KMS-11 (cell line): ENCODE data around the gene RHOV.
A peak's percentile ranks its signal among the peaks of the same experiment; 100 is the strongest.
"Not testable (repeated sequence)": the region's sequence is repeated elsewhere in the genome, so short reads cannot be mapped to it uniquely, and the experiment has no call there.

Source experiments
- H2AFZ ChIP-seq: fragments of 200-600 bp; sonication (generic); 2 replicates; pipeline ENCODE4 v1.6.1; 2016; ENCODE audit warnings: antibody characterized with exemption, mixed run types, low read depth
- H3K27ac ChIP-seq: fragments of 200-600 bp; sonication (generic); 2 replicates; pipeline ENCODE4 v1.6.1; 2016; ENCODE audit warnings: mild to moderate bottlenecking, mixed run types
- H3K27me3 ChIP-seq: fragments of 200-600 bp; sonication (generic); 2 replicates; pipeline ENCODE4 v1.6.1; 2017; ENCODE audit warnings: mild to moderate bottlenecking, low read depth, mixed run types, moderate library complexity; ENCODE audit not compliant: insufficient read depth
- H3K36me3 ChIP-seq: fragments of 200-600 bp; sonication (generic); 2 replicates; pipeline ENCODE4 v1.6.1; 2017; ENCODE audit warnings: mild to moderate bottlenecking, mixed run types; ENCODE audit not compliant: insufficient read depth
- H3K4me1 ChIP-seq: fragments of 200-600 bp; sonication (generic); 2 replicates; pipeline ENCODE4 v1.6.1; 2016; ENCODE audit warnings: mild to moderate bottlenecking, low read depth, mixed run types; ENCODE audit not compliant: poor library complexity, severe bottlenecking
- H3K4me2 ChIP-seq: fragments of 200-600 bp; sonication (generic); 2 replicates; pipeline ENCODE4 v1.7.0; 2016; ENCODE audit warnings: mild to moderate bottlenecking, mixed run types
- H3K4me3 ChIP-seq: fragments of 200-600 bp; sonication (generic); IDR thresholded peaks from 2 replicates; pipeline ENCODE4 v1.6.1; 2017; ENCODE audit warnings: low read depth, low read length, mixed read lengths; ENCODE audit not compliant: insufficient read depth
- H3K79me2 ChIP-seq: fragments of 200-600 bp; sonication (generic); 2 replicates; pipeline ENCODE4 v1.6.1; 2016; ENCODE audit warnings: low read depth, mixed run types; ENCODE audit not compliant: insufficient read depth
- H3K9ac ChIP-seq: fragments of 200-600 bp; sonication (generic); 2 replicates; pipeline ENCODE4 v1.6.1; 2016; ENCODE audit warnings: mild to moderate bottlenecking, mixed run types
- H4K20me1 ChIP-seq: fragments of 200-600 bp; sonication (generic); 2 replicates; pipeline ENCODE4 v1.6.1; 2016; ENCODE audit warnings: mild to moderate bottlenecking, mixed run types; ENCODE audit not compliant: insufficient read depth
- CTCF ChIP-seq: fragments of 200-600 bp; sonication (generic); conservative IDR thresholded peaks from 2 replicates; pipeline ENCODE4 v1.6.1; 2017; ENCODE audit warnings: low read depth, mild to moderate bottlenecking, antibody characterized with exemption, low read length, moderate library complexity, mixed read lengths

RHOV gene

DNA sequence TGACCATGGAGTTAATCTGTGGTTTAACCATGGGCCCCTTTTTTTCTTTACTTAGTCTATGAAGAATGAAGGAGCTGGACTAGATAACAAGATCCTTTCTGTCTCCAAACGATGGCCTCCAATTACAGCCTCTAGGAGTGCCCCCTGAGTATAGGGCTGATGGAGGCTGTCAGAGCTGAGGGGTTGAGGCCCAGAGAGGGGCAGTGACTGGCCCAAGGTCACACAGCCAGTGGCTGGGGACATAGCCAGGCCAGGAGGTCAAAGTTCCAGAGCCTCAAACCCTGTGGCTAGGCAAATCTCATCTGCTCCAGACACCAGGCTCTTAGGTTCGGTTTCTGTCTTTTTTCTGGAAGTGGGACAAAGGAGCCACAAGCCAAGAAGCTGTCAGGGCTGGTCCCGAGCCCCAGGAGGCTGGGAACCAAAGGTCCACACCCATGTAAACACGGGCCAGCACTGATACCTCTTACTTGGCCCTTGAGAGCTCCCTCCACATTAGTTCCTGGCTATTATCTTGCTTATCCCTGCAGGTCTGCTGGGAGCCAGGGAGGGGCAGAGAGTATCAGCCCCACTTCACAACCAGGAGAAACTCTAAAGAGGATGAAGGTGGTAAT lies 10.3 kb downstream of the RHOV start:
- no peaks in the 10 kb centered on the region for H3K36me3 ChIP-seq
- no peaks in the 10 kb centered on the region for H3K4me1 ChIP-seq
- no peak for TF ChIP-seq CTCF
- no peak overlapping the region for H3K9ac ChIP-seq
- no peaks in the 10 kb centered on the region for H3K79me2 ChIP-seq
- H3K4me3 ChIP-seq, result no peak overlapping the region
- no peaks in the 10 kb centered on the region for H3K27me3 ChIP-seq
- H3K27ac ChIP-seq, result no peak overlapping the region
- no peaks in the 10 kb centered on the region for H4K20me1 ChIP-seq
- no peak overlapping the region for H3K4me2 ChIP-seq
- H2AFZ ChIP-seq, result no peak overlapping the region

DNA sequence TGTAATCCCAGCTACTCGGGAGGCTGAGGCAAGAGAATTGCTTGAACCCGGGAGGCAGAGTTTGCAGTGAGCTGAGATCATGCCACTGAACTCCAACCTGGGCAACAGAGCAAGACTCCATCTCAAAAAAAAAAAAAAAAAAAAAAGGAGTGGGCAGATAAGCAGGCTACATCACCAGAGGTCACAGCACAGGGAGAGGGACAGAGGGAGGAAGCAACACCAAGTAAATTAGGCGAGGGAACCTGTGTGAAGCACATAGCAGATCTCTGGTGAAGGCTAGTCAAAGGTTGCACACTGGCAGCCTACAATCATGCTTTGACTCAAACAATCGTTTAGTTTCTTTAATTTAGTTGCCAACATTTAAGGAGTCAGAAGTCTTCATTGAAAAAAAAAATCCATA lies 12.9 kb downstream of the RHOV start:
- H4K20me1 ChIP-seq, H3K36me3 ChIP-seq, H3K4me3 ChIP-seq, H3K27me3 ChIP-seq, H3K4me2 ChIP-seq, H3K9ac ChIP-seq, H2AFZ ChIP-seq, H3K79me2 ChIP-seq, H3K27ac ChIP-seq: not testable (repeated sequence)
- H3K4me1 ChIP-seq, result peaks cover 13% of the 10 kb centered on the region

GRCh38 chr15:40859206-40859851 lies 14.7 kb downstream of the RHOV start:
- no peaks in the 10 kb centered on the region for H3K27me3 ChIP-seq
- H3K4me2 ChIP-seq, result no peak overlapping the region
- H3K79me2 ChIP-seq, result no peaks in the 10 kb centered on the region
- TF ChIP-seq CTCF, result peak; percentile 86
- peak overlapping the region; percentile 26; the same call in 1 of the 2 replicates for H2AFZ ChIP-seq
- no peak overlapping the region for H3K27ac ChIP-seq
- no peak overlapping the region for H3K9ac ChIP-seq
- H3K4me1 ChIP-seq, result peaks cover 13% of the 10 kb centered on the region
- no peaks in the 10 kb centered on the region for H4K20me1 ChIP-seq
- H3K4me3 ChIP-seq, result no peak overlapping the region
- H3K36me3 ChIP-seq, result no peaks in the 10 kb centered on the region

DNA sequence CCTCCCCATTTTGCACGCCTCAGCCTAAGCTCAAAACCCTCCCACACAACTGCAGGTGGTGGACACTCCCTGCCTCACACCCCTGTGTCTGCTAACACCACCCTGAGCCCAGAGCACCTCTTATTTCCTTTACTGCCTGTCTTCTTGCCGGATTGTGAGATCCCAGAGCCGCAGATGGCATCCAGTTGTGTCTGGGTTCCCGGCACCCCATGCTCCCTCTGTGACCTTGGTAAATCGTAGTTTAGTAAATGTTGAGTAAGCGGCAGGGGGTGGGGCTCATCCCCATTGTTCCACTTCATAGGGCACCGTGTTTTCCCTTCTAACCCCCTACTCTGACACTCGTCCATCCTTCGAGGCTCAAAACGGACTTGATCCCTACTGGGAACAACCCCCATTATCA lies 15.3 kb downstream of the RHOV start:
- Histone ChIP-seq H3K4me2 (no peak overlapping the region), H3K27me3 (no peaks in the 10 kb centered on the region), H4K20me1 (no peaks in the 10 kb centered on the region), H3K79me2 (no peaks in the 10 kb centered on the region), H3K4me1 (peaks cover 13% of the 10 kb centered on the region), H3K36me3 (no peaks in the 10 kb centered on the region), H2AFZ (no peak overlapping the region), H3K9ac (no peak overlapping the region), H3K27ac (no peak overlapping the region), H3K4me3 (no peak overlapping the region)
- TF ChIP-seq CTCF, result no peak
